Measurements from ENCODE around the gene EIF2S1.

DNA sequence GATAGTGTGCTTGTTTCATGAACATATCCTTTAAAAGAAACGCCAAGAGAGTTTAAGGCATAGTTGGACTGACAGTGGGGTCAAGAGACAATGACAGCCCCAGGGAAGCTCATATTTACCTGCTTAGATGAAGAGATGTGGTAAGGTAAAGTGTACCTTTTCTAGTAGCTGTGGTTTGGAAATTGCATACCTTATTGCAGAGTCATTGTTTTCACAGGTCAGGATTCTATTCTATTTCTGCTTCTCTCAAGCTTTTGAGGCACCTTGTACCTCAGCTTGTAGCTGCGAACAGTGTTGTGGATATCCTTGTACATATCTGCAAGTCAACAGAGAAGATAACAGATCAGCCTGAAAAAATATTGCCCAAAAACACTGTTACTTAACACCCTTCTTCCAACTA is 48.3 kb upstream of the EIF2S1 start:
- TF ChIP-seq, protein P1, sequence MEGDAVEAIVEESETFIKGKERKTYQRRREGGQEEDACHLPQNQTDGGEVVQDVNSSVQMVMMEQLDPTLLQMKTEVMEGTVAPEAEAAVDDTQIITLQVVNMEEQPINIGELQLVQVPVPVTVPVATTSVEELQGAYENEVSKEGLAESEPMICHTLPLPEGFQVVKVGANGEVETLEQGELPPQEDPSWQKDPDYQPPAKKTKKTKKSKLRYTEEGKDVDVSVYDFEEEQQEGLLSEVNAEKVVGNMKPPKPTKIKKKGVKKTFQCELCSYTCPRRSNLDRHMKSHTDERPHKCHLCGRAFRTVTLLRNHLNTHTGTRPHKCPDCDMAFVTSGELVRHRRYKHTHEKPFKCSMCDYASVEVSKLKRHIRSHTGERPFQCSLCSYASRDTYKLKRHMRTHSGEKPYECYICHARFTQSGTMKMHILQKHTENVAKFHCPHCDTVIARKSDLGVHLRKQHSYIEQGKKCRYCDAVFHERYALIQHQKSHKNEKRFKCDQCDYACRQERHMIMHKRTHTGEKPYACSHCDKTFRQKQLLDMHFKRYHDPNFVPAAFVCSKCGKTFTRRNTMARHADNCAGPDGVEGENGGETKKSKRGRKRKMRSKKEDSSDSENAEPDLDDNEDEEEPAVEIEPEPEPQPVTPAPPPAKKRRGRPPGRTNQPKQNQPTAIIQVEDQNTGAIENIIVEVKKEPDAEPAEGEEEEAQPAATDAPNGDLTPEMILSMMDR (IDR thresholded peaks at IDR 0.05; ENCODE audit: insufficient read depth, low read depth, low read length), result no peak
- no peak for TF ChIP-seq EZH2 (IDR thresholded peaks at IDR 0.05; ENCODE audit: insufficient read depth, low read length)
